ENCODE data around the gene RSBN1.
"Not testable (repeated sequence)": the region's sequence is repeated elsewhere in the genome, so short reads cannot be mapped to it uniquely, and the experiment has no call there.

RSBN1 gene

DNA sequence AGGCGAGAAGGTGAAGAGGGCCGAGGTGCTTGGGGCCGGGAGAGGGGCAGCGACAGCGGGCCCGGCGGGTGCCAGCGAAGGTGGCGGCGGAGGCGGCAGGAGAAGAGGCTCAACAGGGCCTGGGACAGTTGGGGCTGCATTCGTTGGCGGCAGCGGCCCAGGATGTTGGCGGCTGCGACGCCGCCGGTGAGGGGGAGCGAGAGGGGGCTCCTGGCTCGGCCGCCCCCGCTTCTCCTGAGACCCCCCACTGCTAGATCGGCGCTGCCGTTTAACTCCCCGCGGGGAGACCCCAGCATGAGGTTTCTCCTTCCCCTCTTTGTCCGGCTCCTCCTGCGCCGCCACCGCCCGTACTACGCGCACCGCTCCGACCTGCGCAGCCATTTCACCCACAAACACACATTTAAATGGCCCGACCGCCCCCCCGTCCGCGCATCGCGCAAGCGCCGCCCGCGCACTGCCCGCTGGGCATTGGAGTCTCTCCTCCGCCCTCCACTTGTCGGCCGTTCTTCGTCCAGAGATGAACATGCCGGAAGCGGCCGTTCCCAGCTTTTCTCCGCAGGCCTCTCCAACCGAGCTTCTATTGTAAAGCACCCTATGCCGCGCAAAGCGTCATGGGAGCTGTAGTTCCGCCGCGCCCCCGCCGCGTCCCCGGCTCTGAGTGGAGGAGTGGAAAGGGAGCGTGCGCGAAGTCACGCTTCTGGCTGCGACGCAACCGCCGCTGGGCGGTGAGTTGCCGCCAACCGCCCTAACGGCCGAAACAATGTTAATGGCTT is at the start of gene RSBN1:
Gene RSBN1, minus strand, starts transcription at position 589 of the 773 bp plus-strand sequence. Its CDS starts 64 bp downstream, at position 525.
- peak; percentile 99 for FAIRE-seq

DNA sequence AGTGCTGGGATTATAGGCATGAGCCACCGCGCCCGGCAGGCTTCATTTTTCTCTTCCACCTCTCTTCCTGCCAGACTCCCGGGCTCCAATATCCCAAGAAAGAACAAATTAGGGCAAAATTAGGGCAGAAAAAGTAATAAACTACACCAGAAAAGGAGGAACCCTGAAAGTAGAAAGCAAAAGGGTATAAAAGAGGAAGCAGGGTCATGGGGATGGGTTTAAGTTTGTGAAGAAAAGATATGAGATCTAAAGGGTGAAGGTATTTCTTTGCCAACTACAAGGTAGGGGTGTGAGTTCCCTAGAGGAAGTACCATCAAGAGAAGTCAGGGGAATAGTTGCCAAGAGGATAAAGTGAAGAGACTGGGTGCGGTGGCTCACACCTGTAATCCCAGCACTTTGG is 49.4 kb upstream of the RSBN1 start:
- no peak for FAIRE-seq

DNA sequence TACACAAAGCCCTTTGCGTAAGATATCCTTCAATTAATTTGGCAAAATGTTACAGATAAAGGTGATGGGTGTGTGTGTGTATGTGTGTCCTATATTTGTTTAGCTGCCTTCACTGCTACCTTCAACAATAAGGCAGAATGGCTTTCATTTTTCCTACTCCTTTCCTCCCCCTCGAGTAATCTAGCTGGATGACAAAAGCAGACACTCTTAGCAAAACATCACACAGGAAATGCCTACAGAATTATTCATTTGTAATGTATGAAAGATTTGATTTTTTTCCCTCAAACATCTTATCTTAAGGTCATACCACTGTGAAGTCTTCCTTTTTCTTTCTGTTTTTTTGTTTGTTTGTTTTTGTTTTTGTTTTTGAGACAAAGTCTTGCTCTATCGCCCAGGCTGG is 48.6 kb upstream of the RSBN1 start:
- FAIRE-seq: no peak

DNA sequence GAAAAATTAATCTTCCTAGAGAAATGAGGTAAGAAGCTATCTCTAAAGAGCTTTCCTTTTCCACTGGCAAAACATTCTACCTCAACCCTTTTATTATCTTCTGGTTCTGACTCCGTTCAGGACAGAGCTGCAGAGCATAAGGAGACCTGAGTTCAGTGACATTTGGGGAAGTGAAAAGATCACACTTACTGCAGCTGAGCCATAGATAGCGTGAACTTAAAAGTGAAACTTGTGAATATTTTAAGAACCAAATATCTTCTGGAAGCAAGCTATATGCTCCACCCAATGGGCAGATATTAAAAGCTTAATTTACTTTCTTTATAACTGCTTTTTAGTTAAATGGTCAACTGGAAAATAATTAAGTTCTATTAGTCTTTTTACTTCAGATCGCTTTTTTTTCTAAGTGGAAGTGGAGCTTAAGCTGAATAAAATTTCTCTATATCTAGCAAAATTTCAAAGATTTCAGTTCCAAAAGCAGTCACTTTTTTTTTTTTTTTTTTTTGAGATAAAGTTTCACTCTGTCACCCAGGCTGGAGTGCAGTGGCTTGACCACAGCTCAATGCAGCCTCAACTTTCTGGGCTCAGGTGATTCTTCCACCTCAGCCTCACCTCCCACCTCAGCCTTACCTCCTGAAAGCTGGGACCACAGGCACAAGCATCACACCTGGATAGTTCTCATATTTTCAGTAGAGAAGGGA is 47.4 kb upstream of the RSBN1 start:
- FAIRE-seq: no peak

GRCh38 chr1:113858982-113859381 is 46.7 kb upstream of the RSBN1 start:
- no peak for FAIRE-seq

DNA sequence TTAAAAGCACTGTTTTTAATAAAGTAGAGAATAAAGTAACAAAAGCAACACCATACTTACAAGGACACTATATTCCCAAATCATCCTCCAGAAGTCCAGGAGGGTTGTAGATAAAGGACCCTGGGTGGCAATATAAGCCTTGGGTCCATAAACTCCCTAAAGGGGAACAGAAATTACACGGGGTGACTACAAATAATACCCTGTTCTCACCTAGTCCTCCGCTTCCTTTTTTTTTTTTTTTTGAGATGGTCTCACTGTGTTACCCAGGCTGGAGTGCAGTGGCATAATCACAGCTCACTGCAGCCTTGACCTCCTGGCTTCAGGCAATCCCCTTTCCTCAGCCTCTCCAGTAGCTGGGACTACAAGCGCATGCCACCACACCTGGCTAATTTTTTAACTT is 46.1 kb upstream of the RSBN1 start:
- FAIRE-seq: no peak

GRCh38 chr1:113857776-113858175 is 45.5 kb upstream of the RSBN1 start:
- FAIRE-seq: no peak

DNA sequence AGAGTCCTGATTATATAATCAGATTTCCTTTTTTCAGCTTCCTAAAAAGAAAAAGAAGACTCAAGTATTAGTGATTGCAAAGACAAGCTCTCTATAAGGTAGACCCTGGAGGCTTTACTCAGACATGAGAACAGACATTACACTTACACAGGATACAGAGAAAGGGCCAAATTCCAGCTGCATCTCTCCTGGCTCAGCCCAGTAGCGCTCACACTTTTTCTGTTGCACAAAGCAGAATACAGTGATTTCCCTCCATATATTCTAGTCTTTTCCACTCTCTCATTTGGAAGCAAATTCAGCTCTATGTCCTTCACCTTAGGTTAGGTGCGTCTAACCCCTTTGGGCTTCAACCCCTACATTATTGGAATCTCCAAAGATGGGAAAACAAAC is 44.1 kb upstream of the RSBN1 start:
- no peak for FAIRE-seq

DNA sequence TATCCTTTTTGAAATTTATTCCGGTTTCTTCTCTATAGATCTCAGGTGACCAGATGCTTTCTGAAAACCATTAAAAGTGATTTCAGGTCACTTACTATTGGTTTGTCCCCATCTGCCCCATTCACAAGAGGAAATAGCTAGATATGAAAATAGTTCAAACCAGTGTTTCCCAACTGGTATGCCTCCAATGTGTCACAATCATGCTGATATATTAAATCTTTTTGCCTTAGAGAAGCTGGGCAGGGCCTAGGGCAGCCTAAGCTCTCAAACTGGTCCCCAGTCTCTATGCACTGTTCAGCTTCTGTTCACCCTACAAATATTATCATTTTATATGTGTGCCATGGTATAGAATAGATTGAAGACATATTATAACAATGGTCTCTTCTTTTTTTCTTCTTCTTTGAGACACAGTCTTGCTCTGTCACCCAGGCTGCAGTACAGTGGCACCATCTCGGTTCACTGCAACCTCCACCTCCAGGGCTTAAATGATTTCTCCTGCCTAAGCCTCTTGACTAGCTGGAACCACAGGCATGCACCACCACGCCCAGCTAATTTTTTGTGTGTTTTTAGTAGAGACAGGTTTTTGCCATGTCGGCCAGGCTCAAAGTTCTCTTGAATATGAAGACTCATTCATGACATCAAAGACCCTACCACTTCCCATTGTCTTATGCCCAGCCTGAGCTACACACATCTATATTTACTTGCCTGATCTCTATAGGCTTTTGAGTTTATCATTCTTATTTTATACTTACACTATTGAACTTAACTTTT is 43.5 kb upstream of the RSBN1 start:
- FAIRE-seq: no peak

GRCh38 chr1:113854234-113854633 is 42.0 kb upstream of the RSBN1 start:
- no peak for FAIRE-seq

- FAIRE-seq: not testable (repeated sequence)
These were observed 40.4 kb upstream of the RSBN1 start for GRCh38 chr1:113852694-113853093.

DNA sequence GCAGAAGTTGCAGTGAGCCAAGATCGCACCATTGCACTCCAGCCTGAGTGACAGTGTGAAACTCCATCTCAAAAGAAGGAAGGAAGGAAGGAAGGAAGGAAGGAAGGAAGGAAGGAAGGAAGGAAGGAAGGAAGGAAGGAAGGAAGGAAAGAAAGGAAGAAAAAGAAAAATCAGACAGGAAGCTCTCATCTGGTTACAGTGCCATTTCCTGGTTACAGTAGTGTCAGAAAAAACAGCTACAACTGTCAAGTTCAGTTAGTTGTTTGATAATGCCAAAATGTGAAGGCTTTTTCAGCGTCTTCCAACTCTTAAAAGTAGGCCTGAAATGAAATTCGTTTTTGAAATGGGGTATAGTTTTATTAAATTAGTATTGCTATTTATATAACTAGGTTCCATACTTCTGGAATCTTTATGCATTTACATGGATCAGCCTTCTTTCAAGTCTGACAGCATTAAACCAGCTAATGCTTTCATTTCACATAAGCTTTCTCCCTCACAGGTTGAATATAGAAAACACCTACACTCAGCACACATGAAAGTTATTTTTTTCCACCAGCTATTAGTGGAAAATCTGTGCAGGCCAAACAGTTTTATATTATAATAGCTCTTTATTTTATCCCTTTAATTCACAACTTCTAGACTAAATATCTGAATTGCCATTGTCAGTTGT is 38.0 kb upstream of the RSBN1 start:
- no peak for FAIRE-seq

DNA sequence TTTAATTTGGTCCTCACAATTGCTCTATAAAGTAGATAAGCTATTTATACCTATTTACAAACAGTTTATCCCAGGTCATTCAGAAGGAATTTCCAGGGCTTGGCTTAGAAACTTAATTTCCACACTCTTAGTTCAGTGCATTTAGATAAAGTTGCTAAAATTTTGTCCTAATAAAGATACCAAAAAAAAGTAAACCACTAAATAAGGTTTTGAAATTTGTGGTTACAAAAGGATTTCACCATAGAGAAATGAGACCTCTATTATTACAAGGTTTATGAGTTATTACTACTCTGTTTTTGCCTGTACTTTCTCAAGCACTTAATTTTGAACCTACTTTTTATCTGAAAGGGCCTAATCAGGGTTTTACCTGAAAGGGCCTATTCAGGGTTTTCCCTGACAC is 36.8 kb upstream of the RSBN1 start:
- FAIRE-seq: no peak

- no peak for FAIRE-seq
These were observed 34.2 kb upstream of the RSBN1 start for GRCh38 chr1:113846391-113847035.

- FAIRE-seq: no peak
These were observed 24.3 kb upstream of the RSBN1 start for GRCh38 chr1:113836534-113836933.

GRCh38 chr1:113835686-113836290 is 23.5 kb upstream of the RSBN1 start:
- FAIRE-seq: peak; percentile 97

DNA sequence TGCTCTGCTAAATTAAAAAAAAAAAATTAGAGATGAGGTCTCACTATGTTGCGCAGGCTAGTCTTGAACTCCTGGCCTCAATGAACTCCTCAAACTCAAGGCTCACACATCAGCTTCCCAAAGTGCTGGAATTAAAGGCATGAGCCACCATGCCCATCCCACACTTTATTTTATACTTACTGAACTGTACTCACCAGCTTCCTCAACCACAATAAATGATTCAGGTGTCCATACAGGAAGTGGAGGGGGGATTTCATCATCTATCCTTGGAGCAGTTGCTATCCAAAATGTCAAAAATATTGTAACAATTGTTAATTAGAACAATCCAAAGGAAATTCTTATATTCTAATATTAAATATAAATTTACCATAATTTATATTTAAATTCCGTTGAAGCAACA is 22.4 kb upstream of the RSBN1 start:
- FAIRE-seq: no peak

DNA sequence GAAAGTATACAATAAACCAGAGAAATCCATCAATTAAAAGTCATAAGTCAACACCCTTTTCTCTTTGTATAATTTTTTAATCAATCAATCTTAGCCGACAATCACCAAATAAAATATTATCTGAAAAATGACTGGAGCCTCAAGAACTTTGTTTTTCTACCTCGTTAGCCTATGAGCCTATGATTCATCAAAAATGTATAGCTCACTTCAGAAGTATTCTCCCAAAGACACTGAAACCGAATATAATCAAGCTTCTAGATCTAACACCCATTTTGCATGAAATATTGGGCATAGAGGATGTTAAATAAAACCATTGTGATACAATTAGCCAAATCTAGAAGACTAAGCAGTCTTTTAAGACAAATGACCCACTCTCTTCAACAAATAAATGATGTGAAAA is 17.8 kb upstream of the RSBN1 start:
- no peak for FAIRE-seq

DNA sequence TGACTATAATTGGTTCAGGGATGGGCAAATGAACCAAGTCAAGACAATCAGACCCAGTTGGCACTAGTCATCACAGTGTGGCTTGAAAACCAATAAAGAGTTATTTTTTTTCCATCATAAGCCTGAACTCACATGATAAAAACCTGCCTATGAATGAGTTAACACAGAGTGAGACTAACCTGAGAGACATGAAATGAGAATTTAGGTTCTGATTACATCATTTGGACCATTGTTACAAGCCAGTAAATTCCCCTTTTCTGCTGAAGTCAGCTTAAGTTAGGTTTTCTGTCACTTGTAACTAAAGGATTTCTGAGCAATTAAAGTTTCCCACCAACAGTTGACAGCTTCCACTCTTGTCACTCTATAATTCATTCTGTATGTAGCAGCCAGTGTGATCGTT is 9.6 kb upstream of the RSBN1 start:
- no peak for FAIRE-seq

DNA sequence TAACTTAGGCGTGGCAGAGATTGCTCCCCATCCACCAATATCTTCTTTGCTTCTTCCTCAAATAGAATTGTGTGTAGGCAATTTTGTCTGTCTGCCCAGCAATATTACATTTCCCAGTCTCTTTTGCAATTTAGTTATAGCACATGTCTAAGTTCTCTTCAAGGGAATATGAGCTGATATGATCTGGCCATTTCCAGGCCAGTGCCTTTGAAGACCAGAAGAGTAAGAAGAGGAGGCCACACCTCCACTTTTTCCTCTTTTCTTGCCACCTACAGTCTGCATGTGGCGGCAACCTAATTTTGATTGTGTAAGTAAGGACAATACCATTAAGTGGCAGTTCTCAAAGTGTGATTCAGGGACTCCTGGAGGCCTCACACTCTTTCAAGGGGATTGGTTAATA is 6.3 kb upstream of the RSBN1 start:
- no peak for FAIRE-seq

- FAIRE-seq: no peak
These were observed 942 bp upstream of the RSBN1 start for GRCh38 chr1:113813218-113813617.

- no peak for FAIRE-seq
These were observed 422 bp upstream of the RSBN1 start for GRCh38 chr1:113812661-113813135.
